DND-41 (cell line): Measurements from ENCODE around the gene OBSCN.

Source experiments
- ATAC-seq: fragments of 200-7000 bp; cut with Tn5 transposase; 3 replicates; pipeline ENCODE4 v1.9.1; 2021; ENCODE audit warnings: low read depth; ENCODE audit not compliant: insufficient read depth
- DNase-seq: peaks from one replicate; pipeline ENCODE4 v3.0.0-alpha.2; 2020
- H2AFZ ChIP-seq: 2 replicates; pipeline ENCODE4 v1.6.0; 2012; ENCODE audit warnings: low read depth, low read length
- H3K27ac ChIP-seq: 2 replicates; pipeline ENCODE4 v1.5.1; 2012; ENCODE audit warnings: low read length, inconsistent platforms
- H3K27me3 ChIP-seq: fragments of 200-600 bp; sonication (generic); 2 replicates; pipeline ENCODE4 v1.6.0; 2012; ENCODE audit warnings: low read length, mild to moderate bottlenecking, inconsistent platforms; ENCODE audit not compliant: insufficient read depth, poor library complexity
- H3K36me3 ChIP-seq: 2 replicates; pipeline ENCODE4 v1.5.1; 2012; ENCODE audit warnings: low read length, inconsistent platforms; ENCODE audit not compliant: insufficient read depth
- H3K4me1 ChIP-seq: 2 replicates; pipeline ENCODE4 v1.5.1; 2012; ENCODE audit warnings: mild to moderate bottlenecking, low read length; ENCODE audit not compliant: insufficient read depth
- H3K4me2 ChIP-seq: 2 replicates; pipeline ENCODE4 v1.6.0; 2012; ENCODE audit warnings: mild to moderate bottlenecking, moderate library complexity, low read length, inconsistent platforms; ENCODE audit not compliant: insufficient read depth
- H3K4me3 ChIP-seq, 2 experiments: fragments of 200-600 bp in 1 of 2; shearing (Covaris generic) in 1 of 2; 2 replicates each; pipeline ENCODE4 v1.5.1; 2012 to 2016; ENCODE audit warnings: inconsistent platforms in 2 of 2, low read length in 2 of 2, mild to moderate bottlenecking in 2 of 2, low read depth in 1 of 2, moderate library complexity in 1 of 2
- H3K79me2 ChIP-seq: 2 replicates; pipeline ENCODE4 v1.6.0; 2012; ENCODE audit warnings: low read length, inconsistent platforms; ENCODE audit not compliant: insufficient read depth
- H3K9ac ChIP-seq: 2 replicates; pipeline ENCODE4 v1.6.0; 2012; ENCODE audit warnings: low read depth, mild to moderate bottlenecking, inconsistent platforms, low read length, moderate library complexity
- H3K9me3 ChIP-seq: 2 replicates; pipeline ENCODE4 v1.5.1; 2012; ENCODE audit warnings: low read length, moderate library complexity, mild to moderate bottlenecking, inconsistent platforms; ENCODE audit not compliant: insufficient read depth, severe bottlenecking
- H4K20me1 ChIP-seq: 2 replicates; pipeline ENCODE4 v1.6.0; 2012; ENCODE audit warnings: low read length; ENCODE audit not compliant: insufficient read depth
- CTCF ChIP-seq: IDR thresholded peaks from 2 replicates; pipeline ENCODE4 v1.5.1; 2012; ENCODE audit warnings: borderline replicate concordance, low read length, moderate library complexity, mild to moderate bottlenecking; ENCODE audit not compliant: poor library complexity, severe bottlenecking; ENCODE audit errors: extremely low read depth
- EZH2 ChIP-seq: IDR thresholded peaks from 3 replicates; pipeline ENCODE4 v1.6.1; 2012; ENCODE audit warnings: borderline replicate concordance, low read depth, mild to moderate bottlenecking, moderate library complexity, low read length, inconsistent platforms; ENCODE audit not compliant: severe bottlenecking

Gene OBSCN

GRCh38 chr1:228417061-228417460, 209.2 kb downstream of the OBSCN start:
- Histone ChIP-seq H3K4me1 (no peaks in the 10 kb centered on the region), H3K9me3 (no peaks in the 10 kb centered on the region), H4K20me1 (no peaks in the 10 kb centered on the region; the same call in 1 of the 2 replicates), H3K79me2 (no peaks in the 10 kb centered on the region), H2AFZ (no peak overlapping the region), H3K36me3 (no peaks in the 10 kb centered on the region), H3K9ac (no peak overlapping the region), H3K4me2 (no peak overlapping the region), H3K27me3 (no peaks in the 10 kb centered on the region), H3K27ac (no peak overlapping the region), H3K4me3 (no peak overlapping the region)
- TF ChIP-seq EZH2 (no peak), CTCF (no peak)
- no peak for ATAC-seq
- no peak for DNase-seq

- Histone ChIP-seq H3K4me2 (no peak overlapping the region), H3K9me3 (no peaks in the 10 kb centered on the region), H4K20me1 (no peaks in the 10 kb centered on the region; the same call in 1 of the 2 replicates), H3K4me1 (no peaks in the 10 kb centered on the region), H3K4me3 (no peak overlapping the region), H3K27ac (no peak overlapping the region), H3K79me2 (no peaks in the 10 kb centered on the region), H3K27me3 (no peaks in the 10 kb centered on the region), H3K36me3 (no peaks in the 10 kb centered on the region), H2AFZ (no peak overlapping the region), H3K9ac (no peak overlapping the region)
- no peak for TF ChIP-seq EZH2
- TF ChIP-seq CTCF: no peak
- no peak for DNase-seq
- no peak for ATAC-seq
These were observed 209.8 kb downstream of the OBSCN start for GRCh38 chr1:228417483-228418203.

- Histone ChIP-seq H3K79me2 (no peaks in the 10 kb centered on the region), H3K4me1 (no peaks in the 10 kb centered on the region), H3K4me2 (no peak overlapping the region), H3K36me3 (no peaks in the 10 kb centered on the region), H3K9ac (no peak overlapping the region), H3K27ac (no peak overlapping the region), H2AFZ (no peak overlapping the region), H3K9me3 (no peaks in the 10 kb centered on the region), H3K27me3 (no peaks in the 10 kb centered on the region), H4K20me1 (no peaks in the 10 kb centered on the region; the same call in 1 of the 2 replicates), H3K4me3 (no peak overlapping the region)
- ATAC-seq: peak; percentile 46; the same call in 1 of the 3 replicates
- DNase-seq: peak; percentile 37
- TF ChIP-seq CTCF (no peak), EZH2 (no peak)
These were observed 213.4 kb downstream of the OBSCN start for GRCh38 chr1:228420968-228421826.
